PC-3 (cell line): ENCODE results near the gene TRDMT1. TPM values are rescaled to one million over a fixed set of nuclear protein-coding genes. Genes with fewer than 3 reads are reported as not detected.
A peak's percentile ranks its signal among the peaks of the same experiment; 100 is the strongest.

Source experiments
- ATAC-seq: fragments of 200-7000 bp; cut with Tn5 transposase; 2 replicates; pipeline ENCODE4 v1.9.1; 2020; ENCODE audit warnings: mild to moderate bottlenecking, moderate library complexity
- Bru-seq: library from RNA; stranded (reverse); fragments of 400-500 nt; gene quantifications from one replicate; lab custom pipeline; 2021; lab: Mats Ljungman, UMichigan
- BruChase-seq, 2 experiments: library from RNA; stranded (reverse); fragments of 400-500 nt; gene quantifications; one replicate each; lab custom pipeline; 2021; lab: Mats Ljungman, UMichigan
- BruUV-seq: library from RNA; stranded (reverse); fragments of 400-500 nt; replicated peaks from 2 replicates; lab custom pipeline; 2021; lab: Mats Ljungman, UMichigan
- CTCF ChIA-PET: fragments of 300-600 bp; sonication (Branson Sonifier 250); formaldehyde crosslinking; loops from one replicate; lab custom pipeline; 2022; ENCODE audit warnings: antibody characterized with exemption; lab: Charles Lee
- POLR2A ChIA-PET: fragments of 300-600 bp; sonication (Branson Sonifier 250); formaldehyde crosslinking; loops from one replicate; lab custom pipeline; 2022; ENCODE audit warnings: antibody characterized with exemption; ENCODE audit not compliant: unreplicated experiment; lab: Charles Lee
- DNase-seq: peaks from one replicate; pipeline ENCODE4 v3.0.0-alpha.2; 2015
- H2AFZ ChIP-seq: fragments of 300-600 bp; sonication (generic); 2 replicates; pipeline ENCODE4 v1.6.0; 2016; ENCODE audit warnings: antibody characterized with exemption, low read length
- H3F3A ChIP-seq: fragments of 300-600 bp; sonication (generic); one replicate; pipeline ENCODE4 v1.6.0; 2017; ENCODE audit warnings: antibody characterized with exemption, low read length, control low read depth, mild to moderate bottlenecking; ENCODE audit not compliant: unreplicated experiment
- H3K27ac ChIP-seq: fragments of 300-600 bp; sonication (generic); 2 replicates; pipeline ENCODE4 v1.5.1; 2016; ENCODE audit warnings: mild to moderate bottlenecking, low read length
- H3K27me3 ChIP-seq: fragments of 300-600 bp; sonication (generic); 2 replicates; pipeline ENCODE4 v1.6.1; 2016; ENCODE audit warnings: low read length, mixed read lengths
- H3K36me3 ChIP-seq: fragments of 300-600 bp; sonication (generic); 2 replicates; pipeline ENCODE4 v1.6.1; 2016; ENCODE audit warnings: low read depth, mixed run types, low read length, mixed read lengths
- H3K4me1 ChIP-seq: fragments of 300-600 bp; sonication (generic); 2 replicates; pipeline ENCODE4 v1.5.1; 2016; ENCODE audit warnings: low read length; ENCODE audit not compliant: insufficient read depth
- H3K4me2 ChIP-seq: fragments of 300-600 bp; sonication (generic); 2 replicates; pipeline ENCODE4 v1.6.0; 2016; ENCODE audit warnings: low read length
- H3K4me3 ChIP-seq: fragments of 300-600 bp; sonication (generic); 2 replicates; pipeline ENCODE4 v1.5.1; 2016; ENCODE audit warnings: mild to moderate bottlenecking, low read length, mixed read lengths
- H3K79me2 ChIP-seq: fragments of 300-600 bp; sonication (generic); 2 replicates; pipeline ENCODE4 v1.6.1; 2017; ENCODE audit warnings: low read length, mixed read lengths
- H3K9ac ChIP-seq: fragments of 300-600 bp; sonication (generic); 2 replicates; pipeline ENCODE4 v1.6.0; 2016; ENCODE audit warnings: mild to moderate bottlenecking, low read length
- H3K9me2 ChIP-seq: fragments of 300-600 bp; sonication (generic); replicated peaks from 2 replicates; pipeline ENCODE4 v1.6.1; 2016; ENCODE audit warnings: mixed run types, low read length, mixed read lengths
- H3K9me3 ChIP-seq: fragments of 300-600 bp; sonication (generic); 2 replicates; pipeline ENCODE4 v1.6.1; 2016; ENCODE audit warnings: low read length, mixed read lengths
- H4K20me1 ChIP-seq: fragments of 300-600 bp; sonication (generic); 2 replicates; pipeline ENCODE4 v1.6.1; 2016; ENCODE audit warnings: low read length, mixed read lengths
- EZH2 ChIP-seq: fragments of 300-600 bp; sonication (generic); IDR thresholded peaks from one replicate; pipeline ENCODE4 v1.6.1; 2017; ENCODE audit warnings: antibody characterized with exemption, mild to moderate bottlenecking, low read length; ENCODE audit not compliant: unreplicated experiment
- EZH2phosphoT487 ChIP-seq: fragments of 300-600 bp; sonication (generic); IDR thresholded peaks from 2 replicates; pipeline ENCODE4 v1.6.1; 2018; ENCODE audit warnings: mild to moderate bottlenecking, antibody characterized with exemption, low read length, borderline replicate concordance
- intact Hi-C: fragments of 100-400 bp; cut with micrococcal nuclease; formaldehyde crosslinking; loops from 2 replicates; pipeline ENCODE4 v1.9.0; 2023
- long read RNA-seq: library from polyadenylated mRNA; unstranded; transcript quantifications from one replicate; pipeline ENCODE4 v2.0.0, GENCODE V29; 2021; ENCODE audit not compliant: unreplicated experiment
- total RNA-seq: library from RNA; depleted of rRNA; stranded (reverse); fragments of >200 nt; gene quantifications from 2 replicates; pipeline ENCODE4 v1.2.3, GENCODE V29; 2014; rRNA removed
- TF ChIP-seq, protein P1 (sequence below): fragments of 300-600 bp; sonication (generic); conservative IDR thresholded peaks from 2 replicates; pipeline ENCODE4 v1.5.1; 2017; ENCODE audit warnings: antibody characterized with exemption, low read depth, mild to moderate bottlenecking, low read length

Gene TRDMT1, protein sequence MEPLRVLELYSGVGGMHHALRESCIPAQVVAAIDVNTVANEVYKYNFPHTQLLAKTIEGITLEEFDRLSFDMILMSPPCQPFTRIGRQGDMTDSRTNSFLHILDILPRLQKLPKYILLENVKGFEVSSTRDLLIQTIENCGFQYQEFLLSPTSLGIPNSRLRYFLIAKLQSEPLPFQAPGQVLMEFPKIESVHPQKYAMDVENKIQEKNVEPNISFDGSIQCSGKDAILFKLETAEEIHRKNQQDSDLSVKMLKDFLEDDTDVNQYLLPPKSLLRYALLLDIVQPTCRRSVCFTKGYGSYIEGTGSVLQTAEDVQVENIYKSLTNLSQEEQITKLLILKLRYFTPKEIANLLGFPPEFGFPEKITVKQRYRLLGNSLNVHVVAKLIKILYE
- 1.3 and 2.0 TPM in 2 replicates for total RNA-seq
- percentile 52 among the genes with signal in this experiment for Bru-seq, nascent RNA
- percentile 44 among the genes with signal in this experiment for BruChase-seq, experiment 1, labeled RNA remaining after a 6-hour chase
- BruChase-seq, experiment 2, labeled RNA remaining after a 2-hour chase = percentile 52 among the genes with signal in this experiment
- long read RNA-seq, partial matches to known transcripts = 1 of 4 reads
- long read RNA-seq, other reads (novel, unspliced or antisense) = 1 of 4 reads

GRCh38 chr10:17200912-17201793 is at the start of gene TRDMT1:
Gene TRDMT1 (minus strand): TSS chr10:17201672. CDS start chr10:17201634, 38 bp downstream.
- ChIA-PET CTCF (interaction anchor here (0.5 kb wide), 1 partner anchor 23 kb away, joined by 3 read pairs; no protein-coding TSS in a partner anchor), POLR2A (interaction anchor here (0.6 to 1.0 kb wide), 2 partner anchors 58 to 384 kb away, joined by 3 to 4 read pairs; partner anchors contain the start of gene RSU1)
- H3K9ac ChIP-seq = peak within 1 kb of the TSS; percentile 93
- no peaks in the 10 kb centered on the region for H3K27me3 ChIP-seq
- H3K79me2 ChIP-seq = peaks cover 9% of the 10 kb centered on the region; the same call in 1 of the 2 replicates
- H3K4me3 ChIP-seq = peak within 1 kb of the TSS; percentile 80
- DNase-seq = peak; percentile 55
- peak within 1 kb of the TSS; percentile 71 for H2AFZ ChIP-seq
- TF ChIP-seq EZH2phosphoT487 = no peak
- no peaks in the 10 kb centered on the region for H3K36me3 ChIP-seq
- no peaks in the 10 kb centered on the region for H4K20me1 ChIP-seq
- peak within 1 kb of the TSS; percentile 75 for H3K27ac ChIP-seq
- ATAC-seq = peak; percentile 95
- peaks cover 14% of the 10 kb centered on the region for H3K4me1 ChIP-seq
- no peaks in the 10 kb centered on the region for H3K9me2 ChIP-seq
- H3K4me2 ChIP-seq = peak within 1 kb of the TSS; percentile 92
- BruUV-seq = no TSS peak
- H3K9me3 ChIP-seq = no peaks in the 10 kb centered on the region
- intact Hi-C loops = loop anchor here (1.0 to 10.0 kb wide), 3 partner anchors 14 to 136 kb away; no protein-coding TSS in a partner anchor
- no peaks in the 10 kb centered on the region for H3F3A ChIP-seq

- Histone ChIP-seq H3K36me3 (no peaks in the 10 kb centered on the region), H3F3A (no peaks in the 10 kb centered on the region), H3K4me3 (no peak overlapping the region), H3K27me3 (no peaks in the 10 kb centered on the region), H3K4me1 (no peaks in the 10 kb centered on the region), H3K4me2 (no peak overlapping the region), H3K27ac (no peak overlapping the region), H2AFZ (no peak overlapping the region), H3K9me2 (no peaks in the 10 kb centered on the region), H3K9me3 (no peaks in the 10 kb centered on the region), H3K79me2 (no peaks in the 10 kb centered on the region), H4K20me1 (no peaks in the 10 kb centered on the region), H3K9ac (no peak overlapping the region)
- POLR2A ChIA-PET = no interaction called here
- ATAC-seq (no peak), DNase-seq (peak; percentile 5)
- BruUV-seq = no TSS peak
- CTCF ChIA-PET = no interaction called here
- intact Hi-C loops = loop anchor here (1.0 kb wide), 1 partner anchor 407 kb away; no protein-coding TSS in a partner anchor
- TF ChIP-seq EZH2 = no peak
- TF ChIP-seq, protein P1, sequence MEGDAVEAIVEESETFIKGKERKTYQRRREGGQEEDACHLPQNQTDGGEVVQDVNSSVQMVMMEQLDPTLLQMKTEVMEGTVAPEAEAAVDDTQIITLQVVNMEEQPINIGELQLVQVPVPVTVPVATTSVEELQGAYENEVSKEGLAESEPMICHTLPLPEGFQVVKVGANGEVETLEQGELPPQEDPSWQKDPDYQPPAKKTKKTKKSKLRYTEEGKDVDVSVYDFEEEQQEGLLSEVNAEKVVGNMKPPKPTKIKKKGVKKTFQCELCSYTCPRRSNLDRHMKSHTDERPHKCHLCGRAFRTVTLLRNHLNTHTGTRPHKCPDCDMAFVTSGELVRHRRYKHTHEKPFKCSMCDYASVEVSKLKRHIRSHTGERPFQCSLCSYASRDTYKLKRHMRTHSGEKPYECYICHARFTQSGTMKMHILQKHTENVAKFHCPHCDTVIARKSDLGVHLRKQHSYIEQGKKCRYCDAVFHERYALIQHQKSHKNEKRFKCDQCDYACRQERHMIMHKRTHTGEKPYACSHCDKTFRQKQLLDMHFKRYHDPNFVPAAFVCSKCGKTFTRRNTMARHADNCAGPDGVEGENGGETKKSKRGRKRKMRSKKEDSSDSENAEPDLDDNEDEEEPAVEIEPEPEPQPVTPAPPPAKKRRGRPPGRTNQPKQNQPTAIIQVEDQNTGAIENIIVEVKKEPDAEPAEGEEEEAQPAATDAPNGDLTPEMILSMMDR = peak; percentile 27; the same call in 1 of the 2 replicates
Measured at GRCh38 chr10:17250736-17251135, 49.3 kb upstream of the TRDMT1 start.

GRCh38 chr10:17249820-17250219 is 48.3 kb upstream of the TRDMT1 start:
- BruUV-seq = no TSS peak
- no peaks in the 10 kb centered on the region for H3K9me3 ChIP-seq
- ATAC-seq (peak; percentile 80), DNase-seq (peak; percentile 46)
- ChIA-PET CTCF (no interaction called here), POLR2A (no interaction called here)
- no peak overlapping the region for H3K4me3 ChIP-seq
- H3K27ac ChIP-seq = no peak overlapping the region
- H4K20me1 ChIP-seq = no peaks in the 10 kb centered on the region
- no peak overlapping the region for H3K4me2 ChIP-seq
- no peaks in the 10 kb centered on the region for H3K27me3 ChIP-seq
- no peaks in the 10 kb centered on the region for H3K4me1 ChIP-seq
- H3K9me2 ChIP-seq = no peaks in the 10 kb centered on the region
- H3K36me3 ChIP-seq = no peaks in the 10 kb centered on the region
- H3F3A ChIP-seq = no peaks in the 10 kb centered on the region
- intact Hi-C loops = loop anchor here (1.0 kb wide), 1 partner anchor 407 kb away; no protein-coding TSS in a partner anchor
- TF ChIP-seq, protein P1 = peak; percentile 59
- no peak for TF ChIP-seq EZH2phosphoT487
- no peaks in the 10 kb centered on the region for H3K79me2 ChIP-seq
- H3K9ac ChIP-seq = no peak overlapping the region
- H2AFZ ChIP-seq = no peak overlapping the region
